Amniotic epithelial cell (primary cell): ENCODE data around the gene RAB24.

ENCODE experiments used
- DNase-seq: peaks from one replicate; pipeline ENCODE4 v3.0.0-alpha.2; 2010; ENCODE audit warnings: low read depth

The RAB24 gene

GRCh38 chr5:177332896-177333260 is 29.4 kb upstream of the RAB24 start:
- no peak for DNase-seq

- DNase-seq, result no peak
Observed at GRCh38 chr5:177332031-177332895, 28.7 kb upstream of the RAB24 start.

- no peak for DNase-seq
Observed at GRCh38 chr5:177330991-177331842, 27.7 kb upstream of the RAB24 start.

GRCh38 chr5:177329883-177330282 is 26.4 kb upstream of the RAB24 start:
- DNase-seq, result no peak

- no peak for DNase-seq
Observed at GRCh38 chr5:177328545-177329231, 25.2 kb upstream of the RAB24 start.

GRCh38 chr5:177327539-177328522 is 24.3 kb upstream of the RAB24 start:
- peak; percentile 50 for DNase-seq

- DNase-seq, result no peak
Observed at GRCh38 chr5:177325868-177326381, 22.4 kb upstream of the RAB24 start.

- DNase-seq, result no peak
Observed at GRCh38 chr5:177320879-177321278, 17.4 kb upstream of the RAB24 start.

GRCh38 chr5:177319913-177320588 is 16.5 kb upstream of the RAB24 start:
- no peak for DNase-seq

GRCh38 chr5:177317959-177318377 is 14.4 kb upstream of the RAB24 start:
- peak; percentile 74 for DNase-seq

GRCh38 chr5:177316005-177316404 is 12.5 kb upstream of the RAB24 start:
- DNase-seq, result no peak

- no peak for DNase-seq
Observed at GRCh38 chr5:177315411-177315810, 11.9 kb upstream of the RAB24 start.

GRCh38 chr5:177314376-177315342 is 11.1 kb upstream of the RAB24 start:
- no peak for DNase-seq

GRCh38 chr5:177313561-177314259 is 10.2 kb upstream of the RAB24 start:
- DNase-seq, result no peak

GRCh38 chr5:177312649-177313181 is 9.2 kb upstream of the RAB24 start:
- DNase-seq, result no peak

GRCh38 chr5:177311723-177312648 is 8.5 kb upstream of the RAB24 start, which contains the start of gene MXD3:
Gene MXD3 (minus strand): TSS chr5:177311898. CDS start chr5:177311830, 68 bp downstream.
- DNase-seq, result peak; percentile 85

GRCh38 chr5:177311392-177311722 is 7.8 kb upstream of the RAB24 start:
- no peak for DNase-seq
